Dendritic cell treated with granulocyte-macrophage colony-stimulating factor and Interleukin-4, amounts not matched to agents 40 ng/mL and 50 ng/mL, for 4 days (primary cell): ENCODE measurements around the gene HOXB6.

ENCODE experiments used
- H3K27ac Mint-ChIP-seq: one replicate; pipeline ENCODE4 v1.8.0; 2022; ENCODE audit warnings: mild to moderate bottlenecking, mixed read lengths
- H3K27me3 Mint-ChIP-seq: one replicate; pipeline ENCODE4 v1.8.0; 2022; ENCODE audit warnings: mild to moderate bottlenecking, mixed read lengths
- H3K36me3 Mint-ChIP-seq: one replicate; pipeline ENCODE4 v1.8.0; 2022; ENCODE audit warnings: low read depth, mixed read lengths
- H3K4me1 Mint-ChIP-seq: one replicate; pipeline ENCODE4 v1.8.0; 2022; ENCODE audit warnings: low read depth, mixed read lengths
- H3K4me3 Mint-ChIP-seq: one replicate; pipeline ENCODE4 v1.8.0; 2022; ENCODE audit warnings: mild to moderate bottlenecking, moderate library complexity, mixed read lengths
- H3K9me3 Mint-ChIP-seq: one replicate; pipeline ENCODE4 v1.8.0; 2022; ENCODE audit warnings: mixed read lengths
- intact Hi-C: fragments of 100-400 bp; cut with micrococcal nuclease; formaldehyde crosslinking; loops from one replicate; pipeline ENCODE4 v1.15.0; 2022

Gene HOXB6

GRCh38 chr17:48571826-48572417 lies 32.9 kb downstream of the HOXB6 start:
- Mint-ChIP-seq H3K9me3 (no peaks in the 10 kb centered on the region), H3K4me1 (peaks cover 16% of the 10 kb centered on the region), H3K36me3 (no peaks in the 10 kb centered on the region), H3K27ac (no peak overlapping the region), H3K27me3 (peaks cover 27% of the 10 kb centered on the region), H3K4me3 (no peak overlapping the region)
- intact Hi-C loops: no loop called here

DNA sequence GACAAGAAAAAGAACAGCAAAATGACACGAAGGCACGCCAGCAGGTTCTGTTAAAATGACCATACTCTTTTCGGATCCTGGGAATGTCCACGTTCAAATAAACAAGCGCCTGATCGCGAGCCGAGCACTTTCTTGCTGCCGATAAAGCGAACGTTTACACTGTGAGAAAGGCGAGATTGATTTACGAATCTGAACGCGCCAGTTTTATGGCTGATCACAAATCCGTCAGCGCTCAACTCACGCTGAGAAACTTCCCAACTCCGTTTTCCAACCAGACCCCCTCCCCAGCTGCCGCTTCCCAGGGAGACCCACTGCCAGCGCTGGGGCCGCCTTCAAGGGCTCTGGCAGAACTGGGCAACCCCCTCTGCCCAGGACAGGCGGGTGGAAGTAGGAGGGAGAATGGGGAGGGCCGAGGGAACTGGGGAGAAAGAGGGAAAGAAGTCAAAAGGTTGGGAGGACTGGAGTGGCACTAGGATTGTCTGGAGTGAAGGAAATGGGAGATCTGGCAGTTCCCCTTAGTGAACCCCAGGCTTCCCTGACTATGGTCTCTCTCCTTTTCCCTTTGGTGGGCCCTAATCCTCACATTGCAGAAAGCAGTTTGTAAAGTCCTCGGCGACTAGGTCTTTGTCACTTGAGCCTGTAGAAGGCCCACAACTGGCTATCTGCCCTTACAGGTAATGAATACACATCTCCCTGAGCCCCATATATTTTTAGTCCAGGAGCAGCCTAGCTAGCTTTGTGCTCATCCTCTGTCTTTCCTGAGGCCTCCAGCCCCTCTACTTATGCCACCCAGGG lies 33.6 kb downstream of the HOXB6 start:
- H3K36me3 Mint-ChIP-seq: no peaks in the 10 kb centered on the region
- H3K9me3 Mint-ChIP-seq: no peaks in the 10 kb centered on the region
- peaks cover 12% of the 10 kb centered on the region for H3K4me1 Mint-ChIP-seq
- intact Hi-C loops: no loop called here
- H3K27ac Mint-ChIP-seq: no peak overlapping the region
- H3K4me3 Mint-ChIP-seq: no peak overlapping the region
- peaks cover 20% of the 10 kb centered on the region for H3K27me3 Mint-ChIP-seq

- intact Hi-C loops: no loop called here
- Mint-ChIP-seq H3K27me3 (peaks cover 13% of the 10 kb centered on the region), H3K36me3 (no peaks in the 10 kb centered on the region), H3K4me1 (peaks cover 6% of the 10 kb centered on the region), H3K27ac (no peak overlapping the region), H3K4me3 (no peak overlapping the region), H3K9me3 (no peaks in the 10 kb centered on the region)
Observed at GRCh38 chr17:48570325-48571023, 34.3 kb downstream of the HOXB6 start.

DNA sequence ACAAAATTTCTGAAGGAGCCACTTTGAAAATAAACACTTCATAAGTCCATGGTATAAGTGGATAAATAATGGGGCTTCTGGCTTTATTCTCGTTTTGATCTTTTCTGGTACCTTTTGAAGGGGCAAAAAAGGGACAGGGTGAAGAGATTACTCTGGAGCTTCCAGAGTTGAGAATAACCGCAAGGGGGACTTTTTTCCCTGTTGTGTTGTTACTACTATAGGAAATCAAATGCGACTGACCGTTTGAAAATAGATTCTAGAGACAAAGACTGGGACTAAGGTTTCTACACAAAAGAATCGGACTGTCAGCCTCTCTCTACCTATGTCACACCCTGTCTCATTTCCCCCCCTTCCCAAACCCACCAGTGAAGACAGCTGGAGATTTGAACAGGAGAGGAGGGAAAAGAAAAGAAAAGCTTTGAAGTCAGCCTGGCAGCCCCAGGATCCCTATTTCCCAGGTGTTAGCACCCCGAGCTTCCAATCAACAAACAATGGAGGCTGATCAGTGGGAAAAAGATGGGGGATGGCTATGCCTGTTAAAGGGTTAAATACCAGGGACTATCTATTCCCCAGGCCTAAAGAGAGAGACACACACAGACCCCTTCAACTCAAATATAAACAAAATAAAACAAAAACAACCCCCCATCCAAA lies 35.0 kb downstream of the HOXB6 start:
- Mint-ChIP-seq H3K4me1 (peaks cover 6% of the 10 kb centered on the region), H3K9me3 (no peaks in the 10 kb centered on the region), H3K36me3 (no peaks in the 10 kb centered on the region), H3K4me3 (no peak overlapping the region), H3K27me3 (peaks cover 8% of the 10 kb centered on the region), H3K27ac (no peak overlapping the region)
- intact Hi-C loops: no loop called here

DNA sequence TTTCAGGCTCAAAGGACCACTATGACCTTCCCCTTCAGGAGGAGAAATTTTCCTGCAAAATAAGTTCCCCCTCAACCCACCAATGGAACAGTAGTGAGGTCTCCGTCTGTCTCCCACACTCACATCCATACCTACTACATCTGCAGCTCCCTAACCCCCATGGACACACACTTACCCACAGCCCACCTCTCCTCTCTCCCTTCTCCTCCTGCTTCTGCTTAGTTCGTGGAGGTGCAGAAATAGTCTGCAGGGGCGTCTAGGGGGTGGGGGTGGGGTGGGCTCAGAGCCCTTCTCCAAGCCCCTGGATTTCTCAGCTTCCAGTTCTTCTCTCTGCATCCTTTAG lies 35.6 kb downstream of the HOXB6 start:
- H3K4me1 Mint-ChIP-seq: peaks cover 6% of the 10 kb centered on the region
- no peak overlapping the region for H3K27ac Mint-ChIP-seq
- no peaks in the 10 kb centered on the region for H3K9me3 Mint-ChIP-seq
- intact Hi-C loops: no loop called here
- no peak overlapping the region for H3K4me3 Mint-ChIP-seq
- peaks cover 2% of the 10 kb centered on the region for H3K27me3 Mint-ChIP-seq
- H3K36me3 Mint-ChIP-seq: no peaks in the 10 kb centered on the region

DNA sequence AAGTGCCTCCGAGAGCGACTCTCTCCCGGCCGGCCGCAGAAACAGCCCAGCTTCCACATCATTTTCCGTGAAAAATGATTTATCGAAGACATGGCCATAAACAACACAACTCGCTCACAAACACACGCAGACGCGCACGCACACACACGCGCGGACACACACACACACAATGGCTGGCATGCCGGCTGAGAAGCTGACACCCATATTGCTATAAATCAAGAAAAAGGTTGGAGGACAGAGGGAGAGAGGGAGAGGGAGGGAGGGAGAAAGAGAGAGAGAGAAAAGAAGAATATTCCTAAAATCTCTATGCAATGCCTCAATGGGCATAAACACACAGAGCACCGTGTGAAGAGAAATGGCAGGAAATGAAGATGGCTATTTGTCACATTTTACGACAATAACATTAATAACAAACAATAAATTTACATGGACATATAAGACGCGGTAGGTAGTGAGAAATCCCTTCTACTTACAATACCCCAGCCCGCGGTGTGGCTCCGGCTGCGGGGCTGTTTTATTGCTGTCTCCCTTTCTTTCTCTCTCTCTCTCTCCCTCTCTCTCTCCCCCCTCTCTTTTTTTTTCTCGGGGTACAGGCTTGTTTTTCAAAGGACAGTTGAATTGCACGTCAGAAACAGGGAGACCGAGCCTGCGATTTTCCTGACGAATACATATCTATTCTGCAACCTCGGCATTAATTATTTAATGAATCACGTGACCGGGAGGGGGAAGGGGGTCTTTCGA lies 36.1 kb downstream of the HOXB6 start:
- Mint-ChIP-seq H3K36me3 (no peaks in the 10 kb centered on the region), H3K4me1 (peaks cover 6% of the 10 kb centered on the region), H3K27ac (no peak overlapping the region), H3K4me3 (no peak overlapping the region), H3K27me3 (peaks cover 3% of the 10 kb centered on the region), H3K9me3 (no peaks in the 10 kb centered on the region)
- intact Hi-C loops: no loop called here

- no peaks in the 10 kb centered on the region for H3K36me3 Mint-ChIP-seq
- intact Hi-C loops: no loop called here
- peaks cover 6% of the 10 kb centered on the region for H3K4me1 Mint-ChIP-seq
- H3K27ac Mint-ChIP-seq: no peak overlapping the region
- H3K27me3 Mint-ChIP-seq: peaks cover 12% of the 10 kb centered on the region
- H3K4me3 Mint-ChIP-seq: no peak overlapping the region
- no peaks in the 10 kb centered on the region for H3K9me3 Mint-ChIP-seq
Observed at GRCh38 chr17:48567646-48568354, 37.0 kb downstream of the HOXB6 start.

DNA sequence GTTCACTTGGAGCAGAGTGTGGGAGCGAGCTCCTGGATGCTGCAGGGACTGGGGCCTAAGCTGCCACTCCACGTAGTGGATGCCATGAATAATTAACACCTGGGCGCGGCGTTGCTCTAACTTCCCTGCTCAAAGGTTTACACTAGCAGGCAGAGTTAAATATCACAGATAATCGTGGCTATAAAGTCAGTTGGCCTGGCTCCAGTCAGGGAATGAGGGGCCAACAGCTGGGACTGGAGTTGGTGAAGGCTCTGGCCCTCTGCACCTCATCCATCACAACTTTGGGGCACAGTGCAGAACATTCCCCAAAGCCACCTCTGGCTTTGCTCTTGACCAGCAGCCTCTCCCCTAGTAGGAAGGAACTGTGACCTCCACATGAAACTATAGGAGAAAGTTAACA lies 37.6 kb downstream of the HOXB6 start:
- peaks cover 18% of the 10 kb centered on the region for H3K27me3 Mint-ChIP-seq
- H3K4me1 Mint-ChIP-seq: peaks cover 6% of the 10 kb centered on the region
- H3K36me3 Mint-ChIP-seq: no peaks in the 10 kb centered on the region
- no peaks in the 10 kb centered on the region for H3K9me3 Mint-ChIP-seq
- H3K4me3 Mint-ChIP-seq: no peak overlapping the region
- H3K27ac Mint-ChIP-seq: no peak overlapping the region
- intact Hi-C loops: no loop called here

DNA sequence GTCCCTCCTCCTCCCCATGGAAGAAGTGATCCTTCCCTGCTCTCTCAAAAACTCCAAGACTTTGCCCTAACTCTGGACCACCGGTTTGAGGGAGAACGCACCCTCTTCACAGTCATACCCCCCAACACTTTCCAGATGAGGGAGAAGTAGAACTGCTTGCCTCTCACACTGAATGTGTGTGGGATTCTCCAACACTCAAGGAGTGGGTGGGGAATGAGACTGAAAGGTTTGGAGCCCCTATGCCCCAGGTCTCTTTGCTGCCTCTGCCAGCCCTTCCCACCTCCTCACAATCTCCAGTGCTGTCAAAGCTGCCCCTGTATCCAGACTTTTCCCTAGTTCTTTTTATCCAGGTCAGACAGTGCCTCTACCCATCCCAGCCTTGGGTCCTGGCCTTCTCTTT lies 38.1 kb downstream of the HOXB6 start:
- Mint-ChIP-seq H3K36me3 (no peaks in the 10 kb centered on the region), H3K4me1 (peaks cover 6% of the 10 kb centered on the region), H3K27ac (no peak overlapping the region), H3K4me3 (no peak overlapping the region), H3K9me3 (no peaks in the 10 kb centered on the region), H3K27me3 (peaks cover 21% of the 10 kb centered on the region)
- intact Hi-C loops: no loop called here

- Mint-ChIP-seq H3K36me3 (no peaks in the 10 kb centered on the region), H3K4me3 (no peak overlapping the region), H3K27ac (no peak overlapping the region), H3K9me3 (no peaks in the 10 kb centered on the region), H3K27me3 (peaks cover 26% of the 10 kb centered on the region), H3K4me1 (peaks cover 9% of the 10 kb centered on the region)
- intact Hi-C loops: no loop called here
Observed at GRCh38 chr17:48565925-48566710, 38.7 kb downstream of the HOXB6 start.

DNA sequence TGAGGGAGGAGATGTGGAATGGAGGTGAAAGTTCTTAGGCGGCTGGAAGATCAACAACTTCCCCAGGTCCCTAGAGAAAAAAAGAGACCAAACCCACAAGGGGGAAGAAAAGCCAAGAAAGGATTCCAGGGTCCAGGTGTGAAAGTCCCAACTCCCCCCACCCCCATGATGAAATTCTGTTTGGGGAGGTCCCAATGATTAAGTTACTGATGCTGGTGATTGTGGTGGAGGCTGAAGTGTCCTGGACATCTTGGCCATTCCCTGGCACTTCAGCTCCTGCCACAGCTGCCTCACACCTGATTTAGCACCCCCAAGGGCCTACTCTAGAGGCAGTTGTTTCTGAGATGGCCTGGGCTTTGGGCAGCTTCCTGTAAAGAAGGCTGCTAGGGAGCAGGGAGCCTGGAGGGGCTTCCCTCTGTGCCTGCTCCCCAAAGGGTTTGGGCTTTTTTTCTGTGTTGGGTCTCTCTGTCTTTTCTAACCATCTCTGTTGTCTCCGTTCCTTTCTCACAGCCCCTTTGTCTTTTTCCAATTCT lies 39.7 kb downstream of the HOXB6 start:
- H3K27ac Mint-ChIP-seq: no peak overlapping the region
- no peaks in the 10 kb centered on the region for H3K36me3 Mint-ChIP-seq
- peaks cover 11% of the 10 kb centered on the region for H3K4me1 Mint-ChIP-seq
- H3K9me3 Mint-ChIP-seq: no peaks in the 10 kb centered on the region
- no peak overlapping the region for H3K4me3 Mint-ChIP-seq
- peaks cover 31% of the 10 kb centered on the region for H3K27me3 Mint-ChIP-seq
- intact Hi-C loops: no loop called here

DNA sequence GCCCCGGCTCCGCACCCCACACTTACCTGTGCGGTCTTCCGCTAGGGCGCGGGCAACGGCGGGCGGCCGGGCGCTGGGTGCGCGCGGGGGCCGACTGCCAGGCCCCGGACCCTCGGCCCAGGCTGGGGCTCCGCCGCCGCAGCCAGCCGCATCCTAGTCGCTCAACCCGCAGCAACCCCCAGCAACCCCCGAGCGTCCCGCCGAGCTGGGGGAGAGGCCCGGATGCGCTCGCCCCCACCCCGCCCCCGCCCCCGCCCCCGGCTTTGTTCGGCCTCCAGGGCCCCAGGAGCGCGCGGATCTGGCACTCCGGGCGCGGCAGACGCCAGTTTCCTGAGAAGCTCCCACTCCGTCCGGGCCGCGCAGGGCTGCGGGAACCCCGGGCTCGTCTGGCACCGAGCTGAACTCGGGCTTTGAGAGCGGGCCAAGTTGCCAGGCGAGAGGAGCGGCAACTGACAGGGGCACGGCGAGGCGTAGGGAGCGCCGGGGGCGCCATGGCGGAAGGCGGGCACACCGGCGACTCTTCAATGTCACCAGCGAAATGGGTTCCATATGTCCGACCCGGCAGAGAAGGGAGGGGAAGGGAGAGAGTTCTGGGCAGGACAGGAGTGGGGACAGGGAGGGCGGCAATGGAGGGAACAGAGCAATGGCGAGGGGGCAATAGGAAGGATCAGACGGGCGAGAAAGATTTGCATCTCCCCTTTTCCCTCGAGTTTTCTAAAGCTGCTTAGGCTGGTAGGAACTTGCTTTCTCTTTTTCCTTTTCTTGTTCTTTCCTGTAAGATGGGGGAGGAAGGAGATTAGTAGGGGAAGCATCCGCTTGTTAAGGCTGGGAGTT lies 40.4 kb downstream of the HOXB6 start:
- peaks cover 37% of the 10 kb centered on the region for H3K27me3 Mint-ChIP-seq
- H3K4me3 Mint-ChIP-seq: no peak overlapping the region
- H3K9me3 Mint-ChIP-seq: no peaks in the 10 kb centered on the region
- peaks cover 11% of the 10 kb centered on the region for H3K4me1 Mint-ChIP-seq
- intact Hi-C loops: no loop called here
- no peak overlapping the region for H3K27ac Mint-ChIP-seq
- H3K36me3 Mint-ChIP-seq: no peaks in the 10 kb centered on the region
